Erythroblast (primary cell): Measurements from ENCODE around the gene MROH8.

Experiments used
- GATA1 ChIP-seq: IDR thresholded peaks from 2 replicates; pipeline ENCODE4 v1.6.1; 2011; ENCODE audit warnings: low read depth, mild to moderate bottlenecking, control low read depth, low read length, moderate library complexity
- POLR2A ChIP-seq: IDR thresholded peaks from 2 replicates; pipeline ENCODE4 v1.6.1; 2011; ENCODE audit warnings: mild to moderate bottlenecking, low read length

GRCh38 chr20:37202267-37202943, 23.1 kb upstream of the MROH8 start:
- TF ChIP-seq POLR2A, result no peak
- TF ChIP-seq GATA1, result no peak
